ENCODE data around the gene ZNF784. TPM values are rescaled to one million over a fixed set of nuclear protein-coding genes. Genes with fewer than 3 reads are reported as not detected.

ZNF784 gene
- 10 to 100 TPM in 3 of 9 donors, 1 to 10 TPM in 6; 5.4 to 16.3 (median 9.7) TPM for total RNA-seq
- 10 to 100 TPM in 1 of 3 donors, 1 to 10 TPM in 2; 3.5 to 13.6 (median 8.3) TPM for polyA plus RNA-seq
- long read RNA-seq, donor 1, partial matches to known transcripts = 0 of 2 reads
- long read RNA-seq, donor 1, other reads (novel, unspliced or antisense) = 0 of 2 reads
- long read RNA-seq, donor 2 = 0 reads
- long read RNA-seq, donor 3, partial matches to known transcripts = 0 of 1 reads
- long read RNA-seq, donor 3, other reads (novel, unspliced or antisense) = 0 of 1 reads
- long read RNA-seq, donor 4, partial matches to known transcripts = 0 of 1 reads
- long read RNA-seq, donor 4, other reads (novel, unspliced or antisense) = 1 of 1 reads
- long read RNA-seq, donor 5, transcript ZNF784-201 (2 exons, 2,021 nt) = major isoform, 30 of 32 reads
- long read RNA-seq, donor 5, partial matches to known transcripts = 0 of 32 reads
- long read RNA-seq, donor 5, other reads (novel, unspliced or antisense) = 1 of 32 reads
- long read RNA-seq, donor 6 = 0 reads
- long read RNA-seq, donor 7, partial matches to known transcripts = 0 of 2 reads
- long read RNA-seq, donor 7, other reads (novel, unspliced or antisense) = 0 of 2 reads
- long read RNA-seq, donor 8, partial matches to known transcripts = 0 of 2 reads
- long read RNA-seq, donor 8, other reads (novel, unspliced or antisense) = 0 of 2 reads
- long read RNA-seq, donor 9 = 0 reads
- long read RNA-seq, donor 10, partial matches to known transcripts = 0 of 3 reads
- long read RNA-seq, donor 10, other reads (novel, unspliced or antisense) = 0 of 3 reads

GRCh38 chr19:55624109-55625003 lies at the start of gene ZNF784:
ZNF784 (minus strand) TSS chr19:55624566; CDS start chr19:55624561, 5 bp downstream.
- peak in 1 of 2 donors; percentile 39 for TF ChIP-seq POLR2A (IDR thresholded peaks at IDR 0.05)
- TF ChIP-seq CTCF (IDR thresholded peaks at IDR 0.05) = no peak
- intact Hi-C loops (cut with DNase I) = no loop called here
- H3K27me3 ChIP-seq = no peaks in the 10 kb centered on the region
- H3K36me3 ChIP-seq (replicated peaks in 1 of 2) = peaks cover 0 to 12% of the 10 kb centered on the region in 2 donors
- peaks cover 0 to 25% of the 10 kb centered on the region in 2 donors for H3K4me1 ChIP-seq (replicated peaks in 1 of 2)
- H3K4me3 ChIP-seq = peak within 1 kb of the TSS in 3 of 4 donors; percentile 61 to 97 (median 64)
- DNase-seq = peak; percentile 91 to 95 (median 94)
- peak within 1 kb of the TSS; percentile 91 to 98 (median 95) for H3K27ac ChIP-seq
- WGBS, 4 donors = 0 to 1% (median 1%) methylated on average over 16 to 56 of the region's 56 CpGs
- no peaks in the 10 kb centered on the region for H3K9me3 ChIP-seq (replicated peaks in 1 of 3)

GRCh38 chr19:55673889-55674288 lies 49.5 kb upstream of the ZNF784 start:
- Histone ChIP-seq H3K9me3 (replicated peaks in 1 of 3) (no peaks in the 10 kb centered on the region), H3K4me3 (no peak overlapping the region), H3K27me3 (no peaks in the 10 kb centered on the region), H3K4me1 (replicated peaks in 1 of 2) (peaks cover 31 to 44% of the 10 kb centered on the region in 2 donors), H3K36me3 (replicated peaks in 1 of 2) (peaks cover 0 to 32% of the 10 kb centered on the region in 2 donors), H3K27ac (peak overlapping the region in 1 of 5 donors; percentile 97)
- WGBS, 4 donors = 61 to 78% (median 72%) methylated on average over 9 to 15 of the region's 15 CpGs
- TF ChIP-seq POLR2A (IDR thresholded peaks at IDR 0.05) (no peak), CTCF (IDR thresholded peaks at IDR 0.05) (no peak)
- no peak for DNase-seq
- intact Hi-C loops (cut with DNase I) = no loop called here

- TF ChIP-seq CTCF (IDR thresholded peaks at IDR 0.05) (no peak), POLR2A (IDR thresholded peaks at IDR 0.05) (no peak)
- Histone ChIP-seq H3K27ac (peak overlapping the region in 2 of 5 donors; percentile 17 to 97), H3K9me3 (replicated peaks in 1 of 3) (no peaks in the 10 kb centered on the region), H3K36me3 (replicated peaks in 1 of 2) (peaks cover 0 to 32% of the 10 kb centered on the region in 2 donors), H3K4me1 (replicated peaks in 1 of 2) (peaks cover 27 to 40% of the 10 kb centered on the region in 2 donors), H3K4me3 (no peak overlapping the region), H3K27me3 (no peaks in the 10 kb centered on the region)
- 80% methylated on average over 9 of the region's 9 CpGs for WGBS, 4 donors
- intact Hi-C loops (cut with DNase I) = no loop called here
- DNase-seq = no peak
These were observed 49.1 kb upstream of the ZNF784 start for GRCh38 chr19:55673465-55673864.
